Measurements from ENCODE around the gene GNPTAB. TPM values are rescaled to one million over a fixed set of nuclear protein-coding genes. Genes with fewer than 3 reads are reported as not detected.

The GNPTAB gene
- total and polyA plus RNA-seq, 5 experiments from 2014 or later = 25.9 to 64.2 (median 43.5) TPM

DNA sequence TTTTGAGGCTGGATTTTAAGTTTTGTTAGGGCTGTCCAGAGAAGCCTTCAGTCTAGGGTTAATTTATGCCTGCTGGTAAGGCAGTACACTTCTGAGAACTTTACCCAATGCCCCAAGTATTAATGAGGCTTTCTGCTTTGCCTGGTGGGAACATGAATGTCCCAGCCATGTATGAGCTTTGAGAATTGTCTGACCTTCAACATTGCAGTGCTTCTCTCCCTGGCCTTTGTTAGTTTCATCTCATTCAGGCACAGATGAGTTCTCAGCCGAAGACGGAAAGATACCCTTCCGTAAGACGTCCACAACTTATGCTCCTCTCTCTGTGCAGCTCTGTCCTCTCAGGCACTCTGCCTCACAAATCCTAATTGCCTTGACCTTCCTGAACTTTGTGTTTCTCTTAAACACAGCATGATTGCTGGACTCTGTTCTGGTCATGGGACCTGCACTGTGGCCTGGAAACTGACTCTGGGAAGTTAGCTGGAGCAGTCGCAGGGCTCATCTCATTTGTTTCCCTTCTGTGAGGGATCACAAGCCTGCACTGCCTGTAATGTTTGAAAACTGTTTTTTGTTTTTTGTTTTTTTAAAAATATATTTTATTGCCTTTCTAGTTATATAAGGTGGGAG, 117.6 kb downstream of the GNPTAB start:
- no peaks in the 10 kb centered on the region for H3K27me3 Mint-ChIP-seq
- no peak overlapping the region for H3K4me3 Mint-ChIP-seq
- no peak for ATAC-seq
- H3K27ac Mint-ChIP-seq = no peak overlapping the region
- no peaks in the 10 kb centered on the region for H3K9me3 Mint-ChIP-seq
- H3K4me1 Mint-ChIP-seq = peaks cover 8 to 21% (median 12%) of the 10 kb centered on the region in 4 donors
- DNase-seq = no peak
- no peaks in the 10 kb centered on the region for H3K36me3 Mint-ChIP-seq
- POLR2A ChIA-PET = no interaction called here

DNA sequence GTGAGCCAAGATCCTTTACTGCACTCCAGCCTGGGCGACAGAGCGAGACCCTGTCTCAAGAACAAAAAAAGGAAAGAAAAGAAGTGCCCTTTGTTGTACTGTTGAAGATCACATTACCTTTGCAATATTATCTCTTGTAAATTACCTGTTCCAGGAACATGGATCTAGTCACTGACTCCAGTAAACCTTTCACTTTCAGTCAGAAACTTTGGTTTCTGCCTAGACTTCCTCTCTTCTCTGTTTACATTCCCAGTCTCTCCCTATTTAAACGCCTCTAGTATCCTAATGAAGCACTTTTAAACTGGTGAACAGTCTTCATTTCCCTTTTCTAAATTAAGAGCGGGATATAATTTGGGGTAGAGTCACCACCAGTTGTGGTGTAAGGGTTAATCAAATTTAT, 120.5 kb downstream of the GNPTAB start:
- no peaks in the 10 kb centered on the region for H3K27me3 Mint-ChIP-seq
- H3K27ac Mint-ChIP-seq = no peak overlapping the region
- DNase-seq (no peak), ATAC-seq (no peak)
- POLR2A ChIA-PET = interaction anchor here (0.9 kb wide), 1 partner anchor 10 kb away, joined by 3 read pairs; no protein-coding TSS in a partner anchor
- H3K36me3 Mint-ChIP-seq = no peaks in the 10 kb centered on the region
- no peak overlapping the region for H3K4me3 Mint-ChIP-seq
- H3K9me3 Mint-ChIP-seq = no peaks in the 10 kb centered on the region
- H3K4me1 Mint-ChIP-seq = peaks cover 14 to 33% (median 19%) of the 10 kb centered on the region in 4 donors

DNA sequence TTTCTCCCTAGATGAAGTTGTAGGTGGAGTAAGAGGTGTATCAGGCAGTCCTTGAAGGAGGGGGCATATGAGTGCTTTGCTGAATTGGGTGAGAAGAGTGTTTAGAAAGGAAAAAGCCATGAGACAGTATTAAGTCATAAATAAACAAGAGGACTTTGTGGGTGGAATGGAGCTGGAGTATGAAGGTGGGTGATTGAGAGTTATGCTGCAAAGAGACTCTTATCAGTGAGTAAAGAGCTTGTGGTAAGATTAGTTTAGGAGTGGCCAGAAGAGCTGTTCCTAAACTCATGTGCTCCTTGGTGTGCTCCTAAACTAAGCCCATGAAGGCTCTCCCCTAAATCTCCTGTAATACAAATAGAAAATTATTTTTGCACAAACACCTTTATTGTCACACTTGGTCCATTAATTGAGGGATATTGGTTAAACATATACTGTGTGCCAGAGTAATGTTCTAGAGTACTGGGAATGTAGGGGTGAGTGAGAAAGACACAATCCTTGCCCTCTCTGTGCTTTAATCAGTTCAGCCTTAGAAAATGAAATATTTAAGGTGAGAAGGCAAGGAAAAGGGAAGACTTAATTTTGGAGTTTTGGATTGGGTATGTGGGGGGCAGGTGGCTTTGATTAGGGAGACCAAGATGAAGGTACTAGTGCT, 123.5 kb downstream of the GNPTAB start:
- no peak overlapping the region for H3K4me3 Mint-ChIP-seq
- peaks cover 14 to 38% (median 20%) of the 10 kb centered on the region in 4 donors for H3K4me1 Mint-ChIP-seq
- no peaks in the 10 kb centered on the region for H3K36me3 Mint-ChIP-seq
- H3K9me3 Mint-ChIP-seq = no peaks in the 10 kb centered on the region
- POLR2A ChIA-PET = no interaction called here
- H3K27me3 Mint-ChIP-seq = no peaks in the 10 kb centered on the region
- DNase-seq (no peak), ATAC-seq (no peak)
- H3K27ac Mint-ChIP-seq = peak overlapping the region in 2 of 10 donors; percentile 2 to 84

- Mint-ChIP-seq H3K36me3 (no peaks in the 10 kb centered on the region), H3K4me3 (no peak overlapping the region), H3K9me3 (no peaks in the 10 kb centered on the region), H3K27ac (no peak overlapping the region), H3K4me1 (peaks cover 14 to 45% (median 24%) of the 10 kb centered on the region in 4 donors), H3K27me3 (no peaks in the 10 kb centered on the region)
- POLR2A ChIA-PET = no interaction called here
- DNase-seq = no peak
- ATAC-seq = no peak
These were observed 124.4 kb downstream of the GNPTAB start for GRCh38 chr12:101706403-101706802.

DNA sequence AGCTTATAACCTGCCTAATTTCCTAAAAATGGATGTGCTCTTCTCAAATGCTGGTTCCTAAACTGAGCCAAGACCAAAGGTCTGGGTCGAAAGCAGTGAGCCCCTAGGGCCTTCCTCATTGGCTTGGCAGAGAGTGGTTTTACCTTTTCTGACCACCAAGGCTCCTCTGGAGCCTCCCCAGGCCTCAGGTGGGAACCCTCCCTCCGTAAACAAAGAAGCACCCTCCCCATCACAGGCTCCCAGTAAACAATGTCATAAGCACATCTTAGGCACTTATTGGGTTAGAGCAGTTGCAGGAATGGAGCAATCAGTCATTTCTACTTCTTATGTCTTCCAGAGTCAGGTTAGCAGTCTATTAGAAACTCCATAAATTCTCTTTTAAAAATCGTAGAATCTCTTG, 127.3 kb downstream of the GNPTAB start:
- DNase-seq (no peak), ATAC-seq (no peak)
- Mint-ChIP-seq H3K4me3 (no peak overlapping the region), H3K9me3 (no peaks in the 10 kb centered on the region), H3K27me3 (no peaks in the 10 kb centered on the region), H3K27ac (peak overlapping the region in 1 of 10 donors; percentile 1), H3K4me1 (peaks cover 14 to 60% (median 39%) of the 10 kb centered on the region in 4 donors), H3K36me3 (no peaks in the 10 kb centered on the region)
- POLR2A ChIA-PET = no interaction called here

- POLR2A ChIA-PET = interaction anchor here (0.5 kb wide), 1 partner anchor 10 kb away, joined by 3 read pairs; no protein-coding TSS in a partner anchor
- Mint-ChIP-seq H3K9me3 (no peaks in the 10 kb centered on the region), H3K36me3 (no peaks in the 10 kb centered on the region), H3K4me1 (peaks cover 13 to 60% (median 51%) of the 10 kb centered on the region in 4 donors), H3K27ac (peak overlapping the region in 5 of 10 donors; percentile 5 to 60 (median 29)), H3K27me3 (no peaks in the 10 kb centered on the region), H3K4me3 (peak overlapping the region in 1 of 10 donors; percentile 40)
- no peak for DNase-seq
- ATAC-seq = no peak
These were observed 130.4 kb downstream of the GNPTAB start for GRCh38 chr12:101700299-101700820.

DNA sequence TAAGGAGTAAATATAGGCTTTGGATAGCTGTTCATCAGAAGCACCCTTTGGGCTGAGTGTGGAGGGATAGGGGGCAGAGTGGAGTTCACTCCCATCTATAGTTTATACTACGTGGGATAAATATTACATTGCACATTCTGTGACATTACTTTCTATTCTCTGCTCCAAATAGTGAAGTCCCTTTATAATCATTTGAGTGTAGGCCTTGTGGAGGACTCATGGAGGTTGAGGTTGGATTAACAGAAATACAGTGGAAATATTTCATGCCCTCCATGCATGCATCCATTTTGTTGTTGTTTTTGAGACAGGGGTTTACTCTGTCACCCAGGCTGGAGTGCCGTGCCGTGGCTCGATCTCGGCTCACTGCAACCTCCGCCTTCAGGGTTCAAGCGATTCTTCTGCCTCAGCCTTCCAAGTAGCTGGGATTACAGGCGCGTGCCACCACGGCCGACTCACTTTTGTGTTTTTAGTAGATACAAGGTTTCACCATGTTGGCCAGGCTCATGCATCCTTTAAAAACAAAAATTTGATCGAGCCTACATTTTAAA, 131.9 kb downstream of the GNPTAB start:
- Mint-ChIP-seq H3K27me3 (no peaks in the 10 kb centered on the region), H3K4me3 (peak overlapping the region; percentile 81 to 94 (median 90)), H3K4me1 (peaks cover 13 to 60% (median 52%) of the 10 kb centered on the region in 4 donors), H3K9me3 (no peaks in the 10 kb centered on the region), H3K36me3 (peaks cover 0 to 2% (median 0%) of the 10 kb centered on the region in 3 donors), H3K27ac (peak overlapping the region in 9 of 10 donors; percentile 66 to 92 (median 88))
- ATAC-seq (no peak), DNase-seq (no peak)
- POLR2A ChIA-PET = interaction anchor here (0.8 kb wide), 1 partner anchor 27 kb away, joined by 3 read pairs; no protein-coding TSS in a partner anchor

DNA sequence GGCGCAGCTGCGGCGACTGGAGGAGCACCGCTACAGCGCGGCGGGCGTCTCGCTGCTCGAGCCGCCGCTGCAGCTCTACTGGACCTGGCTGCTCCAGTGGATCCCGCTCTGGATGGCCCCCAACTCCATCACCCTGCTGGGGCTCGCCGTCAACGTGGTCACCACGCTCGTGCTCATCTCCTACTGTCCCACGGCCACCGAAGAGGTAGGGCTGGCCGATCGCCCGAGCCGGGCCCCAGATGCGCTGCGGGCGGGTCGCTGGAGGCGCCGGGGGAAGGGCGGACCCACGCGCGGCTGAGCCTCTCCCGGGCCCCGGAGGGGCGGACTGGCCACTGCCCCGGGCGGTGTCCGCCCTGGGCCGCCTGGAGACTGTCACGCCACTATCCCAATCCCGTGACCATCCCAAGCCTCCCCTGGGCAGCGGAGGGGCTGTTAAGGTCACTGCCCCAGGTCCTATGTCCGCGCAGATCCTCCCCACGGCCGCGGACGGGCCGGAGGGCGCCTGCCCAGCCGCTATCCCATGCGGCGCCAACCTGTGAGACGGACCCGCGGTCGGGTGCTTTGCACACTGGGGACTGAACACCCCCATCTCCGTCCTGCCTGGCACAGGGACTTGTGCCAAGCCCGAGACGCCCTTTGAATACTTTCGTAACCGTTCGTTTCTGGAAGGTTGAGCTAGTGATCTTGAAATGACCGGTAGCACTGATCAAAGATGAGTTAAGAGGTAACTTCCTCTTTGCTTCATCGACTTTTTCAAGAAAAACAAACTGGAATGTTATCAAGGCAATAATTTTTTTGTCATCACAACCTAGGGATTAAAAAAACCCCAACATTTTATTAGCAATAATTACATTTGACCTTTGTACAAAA, 132.6 kb downstream of the GNPTAB start:
- Mint-ChIP-seq H3K4me3 (peak overlapping the region; percentile 81 to 94 (median 90)), H3K27me3 (no peaks in the 10 kb centered on the region), H3K27ac (peak overlapping the region; percentile 66 to 92 (median 87)), H3K36me3 (peaks cover 0 to 2% (median 0%) of the 10 kb centered on the region in 3 donors), H3K9me3 (no peaks in the 10 kb centered on the region), H3K4me1 (peaks cover 13 to 56% (median 52%) of the 10 kb centered on the region in 4 donors)
- DNase-seq (peak in 5 of 10 donors; percentile 1 to 63 (median 22)), ATAC-seq (peak; percentile 27 to 29)
- POLR2A ChIA-PET = interaction anchor here (0.8 kb wide), 1 partner anchor 26 kb away, joined by 3 read pairs; no protein-coding TSS in a partner anchor

DNA sequence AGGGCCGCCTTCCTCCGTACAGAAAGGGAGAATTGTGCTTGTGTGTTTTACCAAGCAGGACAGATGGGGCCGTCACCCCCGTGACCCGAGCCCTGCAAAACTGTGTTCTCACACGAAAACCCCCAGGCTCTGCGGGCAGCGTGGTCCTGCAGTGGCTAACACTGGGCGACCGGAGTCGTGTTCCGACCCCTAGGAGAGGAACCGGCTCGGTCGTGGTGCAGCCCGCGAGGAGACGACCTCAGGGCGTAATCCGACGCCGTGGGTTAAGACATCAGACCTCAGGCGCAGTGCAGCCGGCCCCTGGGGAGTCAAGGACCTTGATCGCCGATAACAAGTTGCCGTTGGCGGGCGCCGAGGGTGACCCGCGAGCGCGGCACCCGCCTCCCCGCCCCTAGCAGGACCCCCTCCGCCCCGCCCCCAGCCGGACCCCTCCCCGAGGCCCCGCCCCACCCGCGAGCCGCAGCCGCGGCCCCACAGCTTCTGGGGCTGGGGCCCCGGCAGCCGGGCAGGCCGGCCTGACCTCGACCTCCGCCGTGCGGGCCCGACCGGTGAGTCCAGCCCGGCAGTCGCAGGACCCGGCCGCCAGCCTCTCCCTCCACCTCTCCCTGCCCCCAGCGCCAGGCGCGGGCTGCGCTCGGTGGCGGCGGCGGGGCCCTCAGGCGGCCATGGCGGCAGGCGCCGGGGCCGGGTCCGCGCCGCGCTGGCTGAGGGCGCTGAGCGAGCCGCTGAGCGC, 133.4 kb downstream of the GNPTAB start, which contains the start of gene CHPT1:
CHPT1 (plus strand) TSS at position 444 of the 733 bp plus-strand sequence; CDS start at position 666, 222 bp downstream.
- Mint-ChIP-seq H3K9me3 (no peaks in the 10 kb centered on the region), H3K27ac (peak within 1 kb of the TSS; percentile 70 to 95 (median 90)), H3K4me1 (peaks cover 13 to 50% (median 45%) of the 10 kb centered on the region in 4 donors), H3K36me3 (peaks cover 0 to 2% (median 0%) of the 10 kb centered on the region in 3 donors), H3K4me3 (peak within 1 kb of the TSS; percentile 89 to 95 (median 92)), H3K27me3 (no peaks in the 10 kb centered on the region)
- peak; percentile 30 to 76 (median 58) for DNase-seq
- peak; percentile 85 to 87 for ATAC-seq
- POLR2A ChIA-PET = interaction anchor here (0.6 kb wide), 1 partner anchor 141 kb away, joined by 3 read pairs; no protein-coding TSS in a partner anchor

- Mint-ChIP-seq H3K9me3 (no peaks in the 10 kb centered on the region), H3K4me1 (peaks cover 15 to 47% (median 39%) of the 10 kb centered on the region in 4 donors)
- DNase-seq = peak in 1 of 10 donors; percentile 10
These were observed 134.2 kb downstream of the GNPTAB start for GRCh38 chr12:101696251-101697196.

More at GRCh38 chr12:101696251-101697196, 134.2 kb downstream of the GNPTAB start:
- POLR2A ChIA-PET = interaction anchor here (0.6 kb wide), 1 partner anchor 142 kb away, joined by 3 read pairs; no protein-coding TSS in a partner anchor
- Mint-ChIP-seq H3K27ac (peak overlapping the region; percentile 70 to 95 (median 87)), H3K27me3 (no peaks in the 10 kb centered on the region), H3K4me3 (peak overlapping the region; percentile 87 to 95 (median 92)), H3K36me3 (peaks cover 0 to 2% (median 0%) of the 10 kb centered on the region in 3 donors)
- no peak for ATAC-seq

All from naive thymus-derived CD8-positive, alpha-beta T cell (primary cell).